Measurements from ENCODE around the gene SORBS2.

GRCh38 chr4:185565696-185566095 lies 246.3 kb downstream of the SORBS2 start:
- TF ChIP-seq SRF (IDR thresholded peaks at IDR 0.05; ENCODE audit: low read depth) (no peak), RAD21 (IDR thresholded peaks at IDR 0.05; ENCODE audit: low read depth) (no peak)
